Activated T-cell treated with anti-CD3 and anti-CD28 coated beads, Interleukin-2, amount 50 U/mL, for 72 hours (primary cell): Measurements from ENCODE around the gene FGG. TPM values are rescaled to one million over a fixed set of nuclear protein-coding genes. Genes with fewer than 3 reads are reported as not detected.

Experiments used
- ATAC-seq, 2 donors: fragments of 150-1000 bp; cut with Tn5 transposase; replicated peaks in 1 of 2; 2 replicates each; pipeline ENCODE4 v1.10.0; 2021; ENCODE audit warnings: moderate library complexity in 2 of 2, mild to moderate bottlenecking in 1 of 2
- DNase-seq, 2 donors: peaks; one replicate each; pipeline ENCODE4 v3.0.0; 2021 to 2022; ENCODE audit warnings: mixed read lengths in 1 of 2
- H3K27ac Mint-ChIP-seq: one replicate; pipeline ENCODE4 v1.8.0; 2022; ENCODE audit warnings: mild to moderate bottlenecking, moderate library complexity, mixed read lengths
- H3K27me3 Mint-ChIP-seq: one replicate; pipeline ENCODE4 v1.8.0; 2022; ENCODE audit warnings: low read depth, mixed read lengths
- H3K36me3 Mint-ChIP-seq, 2 donors: one replicate each; pipeline ENCODE4 v1.8.0; 2022; ENCODE audit warnings: mixed read lengths in 2 of 2, mild to moderate bottlenecking in 1 of 2; ENCODE audit not compliant: insufficient read depth in 2 of 2
- H3K4me1 Mint-ChIP-seq: one replicate; pipeline ENCODE4 v1.8.0; 2022; ENCODE audit warnings: low read depth, mixed read lengths
- H3K4me3 Mint-ChIP-seq, 2 donors: one replicate each; pipeline ENCODE4 v1.8.0; 2022; ENCODE audit warnings: mild to moderate bottlenecking in 2 of 2, mixed read lengths in 2 of 2, moderate library complexity in 2 of 2
- H3K9me3 Mint-ChIP-seq, 2 donors: one replicate each; pipeline ENCODE4 v1.8.0; 2022; ENCODE audit warnings: mixed read lengths in 2 of 2
- total RNA-seq, 2 donors: library from RNA; stranded (reverse); gene quantifications; one replicate each; pipeline ENCODE4 v1.2.3, GENCODE V29; 2022

FGG gene
- total RNA-seq, 2 donors from 2014 or later = not detected

DNA sequence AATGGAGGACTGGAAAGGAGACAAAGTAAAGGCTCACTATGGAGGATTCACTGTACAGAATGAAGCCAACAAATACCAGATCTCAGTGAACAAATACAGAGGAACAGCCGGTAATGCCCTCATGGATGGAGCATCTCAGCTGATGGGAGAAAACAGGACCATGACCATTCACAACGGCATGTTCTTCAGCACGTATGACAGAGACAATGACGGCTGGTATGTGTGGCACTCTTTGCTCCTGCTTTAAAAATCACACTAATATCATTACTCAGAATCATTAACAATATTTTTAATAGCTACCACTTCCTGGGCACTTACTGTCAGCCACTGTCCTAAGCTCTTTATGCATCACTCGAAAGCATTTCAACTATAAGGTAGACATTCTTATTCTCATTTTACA is 42.9 kb downstream of the FGG start:
- no peaks in the 10 kb centered on the region for H3K4me1 Mint-ChIP-seq
- DNase-seq (no peak), ATAC-seq (no peak)
- H3K4me3 Mint-ChIP-seq = no peak overlapping the region
- no peaks in the 10 kb centered on the region for H3K36me3 Mint-ChIP-seq
- no peaks in the 10 kb centered on the region for H3K9me3 Mint-ChIP-seq
- H3K27ac Mint-ChIP-seq = no peak overlapping the region
- peaks cover 5% of the 10 kb centered on the region for H3K27me3 Mint-ChIP-seq

DNA sequence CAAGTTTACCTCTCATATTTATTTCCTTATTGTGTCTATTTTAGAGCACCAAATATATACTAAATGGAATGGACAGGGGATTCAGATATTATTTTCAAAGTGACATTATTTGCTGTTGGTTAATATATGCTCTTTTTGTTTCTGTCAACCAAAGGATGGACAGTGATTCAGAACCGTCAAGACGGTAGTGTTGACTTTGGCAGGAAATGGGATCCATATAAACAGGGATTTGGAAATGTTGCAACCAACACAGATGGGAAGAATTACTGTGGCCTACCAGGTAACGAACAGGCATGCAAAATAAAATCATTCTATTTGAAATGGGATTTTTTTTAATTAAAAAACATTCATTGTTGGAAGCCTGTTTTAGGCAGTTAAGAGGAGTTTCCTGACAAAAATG is 43.4 kb downstream of the FGG start:
- Mint-ChIP-seq H3K27me3 (peaks cover 5% of the 10 kb centered on the region), H3K4me1 (no peaks in the 10 kb centered on the region), H3K36me3 (no peaks in the 10 kb centered on the region), H3K9me3 (no peaks in the 10 kb centered on the region), H3K27ac (no peak overlapping the region), H3K4me3 (no peak overlapping the region)
- no peak for ATAC-seq
- DNase-seq = no peak

DNA sequence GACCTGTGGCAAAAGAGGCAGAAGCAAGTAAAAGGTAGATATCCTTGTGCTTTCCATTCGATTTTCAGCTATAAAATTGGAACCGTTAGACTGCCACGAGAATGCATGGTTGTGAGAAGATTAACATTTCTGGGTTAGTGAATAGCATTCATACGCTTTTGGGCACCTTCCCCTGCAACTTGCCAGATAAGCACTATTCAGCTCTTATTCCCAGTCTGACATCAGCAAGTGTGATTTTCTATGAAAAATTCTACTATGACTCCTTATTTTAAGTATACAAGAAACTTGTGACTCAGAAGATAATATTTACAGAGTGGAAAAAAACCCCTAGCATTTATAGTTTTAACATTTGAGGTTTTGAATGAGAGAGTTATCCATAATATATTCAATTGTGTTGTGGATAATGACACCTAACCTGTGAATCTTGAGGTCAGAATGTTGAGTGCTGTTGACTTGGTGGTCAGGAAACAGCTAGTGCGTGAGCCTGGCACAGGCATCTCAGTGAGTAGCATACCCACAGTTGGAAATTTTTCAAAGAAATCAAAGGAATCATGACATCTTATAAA is 45.7 kb downstream of the FGG start:
- H3K9me3 Mint-ChIP-seq = no peaks in the 10 kb centered on the region
- no peaks in the 10 kb centered on the region for H3K4me1 Mint-ChIP-seq
- H3K27me3 Mint-ChIP-seq = peaks cover 5% of the 10 kb centered on the region
- H3K36me3 Mint-ChIP-seq = no peaks in the 10 kb centered on the region
- no peak for ATAC-seq
- H3K4me3 Mint-ChIP-seq = no peak overlapping the region
- no peak for DNase-seq
- H3K27ac Mint-ChIP-seq = no peak overlapping the region

DNA sequence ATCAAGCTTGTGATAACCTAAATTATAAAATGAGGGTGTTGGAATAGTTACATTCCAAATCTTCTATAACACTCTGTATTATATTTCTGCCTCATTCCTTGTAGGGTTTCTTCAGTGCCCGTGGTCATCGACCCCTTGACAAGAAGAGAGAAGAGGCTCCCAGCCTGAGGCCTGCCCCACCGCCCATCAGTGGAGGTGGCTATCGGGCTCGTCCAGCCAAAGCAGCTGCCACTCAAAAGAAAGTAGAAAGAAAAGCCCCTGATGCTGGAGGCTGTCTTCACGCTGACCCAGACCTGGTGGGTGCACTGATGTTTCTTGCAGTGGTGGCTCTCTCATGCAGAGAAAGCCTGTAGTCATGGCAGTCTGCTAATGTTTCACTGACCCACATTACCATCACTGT is 46.8 kb downstream of the FGG start:
- DNase-seq (no peak), ATAC-seq (no peak)
- Mint-ChIP-seq H3K9me3 (no peaks in the 10 kb centered on the region), H3K36me3 (no peaks in the 10 kb centered on the region), H3K27ac (no peak overlapping the region), H3K4me3 (no peak overlapping the region), H3K4me1 (no peaks in the 10 kb centered on the region), H3K27me3 (peaks cover 5% of the 10 kb centered on the region)

DNA sequence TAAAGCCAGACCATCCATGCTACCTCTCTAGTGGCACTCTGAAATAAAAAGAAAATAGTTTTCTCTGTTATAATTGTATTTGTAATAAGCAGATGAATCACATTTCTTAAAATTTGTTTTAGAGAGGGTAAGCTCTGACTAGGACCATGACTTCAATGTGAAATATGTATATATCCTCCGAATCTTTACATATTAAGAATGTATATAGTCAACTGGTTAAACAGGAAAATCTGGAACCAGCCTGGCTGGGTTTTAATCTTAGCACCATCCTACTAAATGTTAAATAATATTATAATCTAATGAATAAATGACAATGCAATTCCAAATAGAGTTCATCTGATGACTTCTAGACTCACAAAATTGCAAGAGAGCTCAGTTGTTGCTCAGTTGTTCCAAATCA is 48.1 kb downstream of the FGG start:
- Mint-ChIP-seq H3K27ac (no peak overlapping the region), H3K36me3 (no peaks in the 10 kb centered on the region), H3K4me1 (no peaks in the 10 kb centered on the region), H3K9me3 (no peaks in the 10 kb centered on the region), H3K27me3 (no peaks in the 10 kb centered on the region), H3K4me3 (no peak overlapping the region)
- no peak for DNase-seq
- ATAC-seq = no peak

DNA sequence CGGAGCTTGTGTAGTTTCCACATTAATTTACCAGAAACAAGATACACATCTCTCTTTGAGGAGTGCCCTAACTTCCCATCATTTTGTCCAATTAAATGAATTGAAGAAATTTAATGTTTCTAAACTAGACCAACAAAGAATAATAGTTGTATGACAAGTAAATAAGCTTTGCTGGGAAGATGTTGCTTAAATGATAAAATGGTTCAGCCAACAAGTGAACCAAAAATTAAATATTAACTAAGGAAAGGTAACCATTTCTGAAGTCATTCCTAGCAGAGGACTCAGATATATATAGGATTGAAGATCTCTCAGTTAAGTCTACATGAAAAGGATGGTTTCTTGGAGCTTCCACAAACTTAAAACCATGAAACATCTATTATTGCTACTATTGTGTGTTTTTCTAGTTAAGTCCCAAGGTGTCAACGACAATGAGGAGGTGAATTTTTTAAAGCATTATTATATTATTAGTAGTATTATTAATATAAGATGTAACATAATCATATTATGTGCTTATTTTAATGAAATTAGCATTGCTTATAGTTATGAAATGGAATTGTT is 49.7 kb downstream of the FGG start, which contains the start of gene FGB:
TSS of gene FGB (plus strand) at position 315 of the 558 bp plus-strand sequence. CDS start at position 323, 8 bp downstream.
- Mint-ChIP-seq H3K27me3 (no peaks in the 10 kb centered on the region), H3K9me3 (no peaks in the 10 kb centered on the region), H3K4me3 (no peak within 1 kb of the TSS), H3K27ac (no peak within 1 kb of the TSS), H3K4me1 (no peaks in the 10 kb centered on the region), H3K36me3 (no peaks in the 10 kb centered on the region)
- ATAC-seq (no peak), DNase-seq (no peak)

DNA sequence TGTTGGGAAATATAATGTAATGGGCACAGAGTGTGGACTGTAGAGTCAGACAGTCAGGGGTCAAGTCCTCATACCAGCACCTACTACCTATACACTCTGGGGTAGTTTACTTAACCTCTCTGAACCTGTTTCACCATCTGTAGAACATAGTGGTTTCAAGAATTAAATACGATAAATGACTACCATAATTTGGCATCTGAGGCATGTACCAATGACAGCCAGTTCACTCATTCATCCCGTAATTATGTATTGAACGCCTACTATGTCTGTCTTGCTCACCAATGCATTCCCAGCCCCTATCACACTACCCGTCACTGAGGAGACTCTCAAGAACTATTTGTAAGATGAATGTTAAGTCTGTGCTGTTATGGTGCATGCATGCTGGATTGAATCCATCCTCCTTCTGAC is 51.6 kb downstream of the FGG start:
- Mint-ChIP-seq H3K4me1 (no peaks in the 10 kb centered on the region), H3K27ac (no peak overlapping the region), H3K36me3 (no peaks in the 10 kb centered on the region), H3K4me3 (no peak overlapping the region), H3K27me3 (no peaks in the 10 kb centered on the region), H3K9me3 (no peaks in the 10 kb centered on the region)
- ATAC-seq (peak in 1 of 2 donors; percentile 9), DNase-seq (no peak)

DNA sequence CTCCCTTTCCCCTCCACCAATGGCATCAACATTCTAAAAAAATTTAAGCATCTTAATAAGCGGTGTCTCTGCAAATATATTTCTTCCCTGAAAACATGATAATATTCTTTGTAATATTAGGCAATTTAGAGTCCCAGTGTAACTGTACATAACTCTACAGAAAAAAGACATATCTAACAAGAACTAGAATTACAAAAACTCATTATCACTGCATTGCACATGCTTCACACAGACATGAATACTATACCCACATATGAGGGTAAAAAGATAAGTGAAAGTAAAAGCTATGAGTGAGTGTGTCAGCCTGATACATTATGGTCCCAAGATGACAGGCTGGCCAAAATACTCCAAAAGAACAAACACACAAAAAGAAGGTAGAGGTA is 52.0 kb downstream of the FGG start:
- ATAC-seq = peak in 1 of 2 donors; percentile 36
- no peaks in the 10 kb centered on the region for H3K4me1 Mint-ChIP-seq
- DNase-seq = no peak
- no peaks in the 10 kb centered on the region for H3K9me3 Mint-ChIP-seq
- no peak overlapping the region for H3K4me3 Mint-ChIP-seq
- H3K27ac Mint-ChIP-seq = no peak overlapping the region
- H3K36me3 Mint-ChIP-seq = no peaks in the 10 kb centered on the region
- H3K27me3 Mint-ChIP-seq = no peaks in the 10 kb centered on the region

DNA sequence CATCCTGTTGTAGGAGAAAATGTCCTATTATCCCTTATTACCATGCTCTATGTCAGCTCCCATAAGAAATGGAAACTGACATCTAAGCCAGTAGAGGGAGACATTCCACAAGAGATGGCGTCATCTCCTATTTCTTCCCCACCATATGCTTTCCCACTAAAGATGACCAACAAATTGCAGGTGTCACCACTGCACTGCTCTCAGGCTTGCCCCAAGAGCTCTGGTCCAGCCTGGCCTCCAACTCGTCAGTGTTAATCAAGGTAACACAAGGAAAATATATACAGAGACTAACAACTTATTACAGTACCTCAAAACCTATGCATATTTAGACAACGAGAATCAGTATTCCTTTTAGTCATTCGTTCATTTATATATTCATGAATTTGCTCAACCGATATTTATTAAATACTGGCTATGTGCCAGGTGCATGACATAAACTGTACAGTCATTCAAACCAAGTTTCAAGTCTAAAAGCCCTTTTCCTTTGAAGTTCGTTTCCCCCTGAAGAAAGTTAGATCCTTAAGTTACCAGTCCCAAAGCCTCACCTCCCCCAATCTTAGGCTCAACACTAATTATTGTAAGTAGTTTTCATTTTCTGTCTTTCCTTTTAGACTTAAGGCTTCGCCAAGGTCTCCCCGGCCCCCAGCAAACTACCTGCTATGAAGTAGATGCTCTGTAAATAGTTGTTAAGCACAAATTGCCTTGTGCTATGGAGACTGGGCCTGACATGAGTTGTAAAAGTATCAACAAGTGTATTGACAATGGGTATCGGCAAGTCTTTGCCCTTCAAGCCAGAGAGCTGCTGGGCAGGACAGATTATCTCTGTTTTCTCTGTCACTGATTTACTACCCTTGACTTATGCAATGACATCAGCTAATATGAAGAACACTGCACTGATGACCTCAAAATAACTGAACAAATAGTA is 52.7 kb downstream of the FGG start:
- Mint-ChIP-seq H3K9me3 (no peaks in the 10 kb centered on the region), H3K4me3 (no peak overlapping the region), H3K27ac (no peak overlapping the region), H3K36me3 (no peaks in the 10 kb centered on the region), H3K4me1 (no peaks in the 10 kb centered on the region), H3K27me3 (no peaks in the 10 kb centered on the region)
- DNase-seq (no peak), ATAC-seq (peak; percentile 35 to 51)

DNA sequence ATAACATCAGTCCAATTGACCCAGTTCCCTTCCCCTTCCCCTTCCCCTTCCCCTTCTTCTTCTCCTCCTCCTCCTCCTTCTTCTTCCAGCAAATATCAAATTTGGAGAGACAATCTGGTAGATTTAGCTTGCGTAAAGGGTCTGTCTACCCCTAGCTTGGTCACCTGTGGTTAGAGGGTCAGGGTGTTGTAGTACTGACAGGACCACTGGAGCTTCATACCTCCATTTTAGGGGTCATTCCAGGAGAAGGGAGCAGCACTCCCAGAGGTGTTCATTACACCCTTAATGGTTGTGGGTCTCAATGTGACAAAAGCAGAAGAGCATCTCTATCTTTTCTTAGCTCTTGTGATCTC is 53.3 kb downstream of the FGG start:
- Mint-ChIP-seq H3K4me1 (no peaks in the 10 kb centered on the region), H3K36me3 (no peaks in the 10 kb centered on the region), H3K27ac (no peak overlapping the region), H3K27me3 (no peaks in the 10 kb centered on the region), H3K4me3 (no peak overlapping the region), H3K9me3 (no peaks in the 10 kb centered on the region)
- no peak for ATAC-seq
- no peak for DNase-seq

Other genes with a start within 250 kb of the FGG start
- not detected for gene DCHS2, start 120.9 kb downstream of the FGG start, total RNA-seq
- 100 to 1,000 TPM; 169 to 181 TPM for gene PLRG1, start 62.3 kb downstream of the FGG start, total RNA-seq
- gene FGB, start 49.6 kb downstream of the FGG start, total RNA-seq = not detected
- gene FGA, start 21.9 kb downstream of the FGG start, total RNA-seq = not detected
- not detected for gene LRAT, start 131.3 kb upstream of the FGG start, total RNA-seq
- gene RBM46, start 168.6 kb upstream of the FGG start, total RNA-seq = not detected